GM19438 (cell line): Measurements from ENCODE around the gene GMPR.
"Not testable (repeated sequence)": the region's sequence is repeated elsewhere in the genome, so short reads cannot be mapped to it uniquely, and the experiment has no call there.

Experiments
- ATAC-seq: cut with Tn5 transposase; IDR thresholded peaks from one replicate; pipeline ENCODE4 v1.9.1; 2021; ENCODE audit warnings: low read depth; ENCODE audit not compliant: unreplicated experiment

The GMPR gene

DNA sequence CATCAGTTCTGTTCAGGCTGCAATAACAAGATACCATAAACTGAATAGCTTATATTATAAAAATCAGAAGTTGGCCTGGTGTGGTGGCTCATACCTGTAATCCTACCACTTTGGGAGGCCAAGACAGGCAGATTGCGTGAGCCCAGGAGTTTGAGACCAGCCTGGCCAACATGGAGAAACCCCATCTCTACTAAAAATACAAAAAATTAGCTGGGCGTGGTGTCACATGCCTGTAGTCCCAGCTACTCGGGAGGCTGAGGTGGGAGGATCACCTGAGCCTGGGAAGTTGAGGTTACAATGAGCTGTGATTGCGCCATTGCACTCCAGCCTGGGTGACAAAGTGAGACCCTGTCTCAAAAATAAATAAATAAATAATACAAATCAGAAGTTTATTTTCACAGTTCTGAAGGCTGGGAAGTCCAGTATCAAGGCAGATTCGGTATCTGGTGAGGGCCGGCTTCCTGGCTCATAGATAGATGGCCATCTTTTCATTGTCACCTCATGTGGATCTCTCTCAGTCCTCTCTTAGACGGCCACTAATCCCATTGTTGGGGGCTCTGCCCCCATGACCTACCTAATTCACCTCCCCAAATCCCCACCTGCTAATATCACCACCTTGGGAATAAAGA is 31.2 kb downstream of the GMPR start:
- ATAC-seq, result not testable (repeated sequence)

- no peak for ATAC-seq
Measured at GRCh38 chr6:16270178-16270794, 31.9 kb downstream of the GMPR start.

DNA sequence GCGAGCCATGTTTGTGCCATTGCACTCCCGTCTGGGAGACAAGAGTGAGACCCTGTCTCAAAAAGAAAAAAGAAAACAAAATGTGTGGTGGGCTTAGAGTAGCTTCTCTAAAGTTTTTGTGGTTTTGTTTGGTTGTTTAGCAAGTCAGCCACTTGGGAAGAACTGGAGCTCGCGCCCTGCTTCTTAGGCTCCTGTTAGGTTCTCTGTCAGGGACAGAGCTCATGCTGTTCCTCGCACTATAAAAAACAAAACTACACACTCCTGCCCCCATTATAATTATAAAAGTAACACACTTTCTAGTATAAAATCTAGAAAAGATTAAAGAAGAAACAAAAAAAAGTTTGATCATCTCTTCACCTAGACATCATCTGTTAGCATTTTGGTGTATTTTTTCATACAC is 33.0 kb downstream of the GMPR start:
- no peak for ATAC-seq

- ATAC-seq, result no peak
Measured at GRCh38 chr6:16272201-16272600, 33.8 kb downstream of the GMPR start.

GRCh38 chr6:16273256-16273655 is 34.9 kb downstream of the GMPR start:
- no peak for ATAC-seq

DNA sequence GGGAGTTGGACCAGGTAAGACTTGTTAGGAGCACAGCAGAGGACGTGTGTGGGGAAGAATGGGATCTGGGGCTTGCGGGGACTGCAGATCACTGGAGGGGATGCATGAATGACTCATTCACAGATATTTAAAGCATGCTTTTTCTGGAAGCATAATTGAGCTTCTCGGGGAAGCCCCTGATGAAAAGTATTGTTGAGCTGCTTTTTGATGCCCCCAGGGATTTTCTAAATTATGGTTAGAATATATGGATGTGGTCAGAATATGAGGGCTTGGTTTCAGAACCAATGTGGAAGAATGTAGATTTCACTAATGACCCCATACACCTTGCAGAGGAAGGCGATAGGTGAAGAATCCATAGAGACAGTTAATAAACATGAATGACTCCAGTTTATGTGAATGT is 36.1 kb downstream of the GMPR start:
- ATAC-seq, result no peak

DNA sequence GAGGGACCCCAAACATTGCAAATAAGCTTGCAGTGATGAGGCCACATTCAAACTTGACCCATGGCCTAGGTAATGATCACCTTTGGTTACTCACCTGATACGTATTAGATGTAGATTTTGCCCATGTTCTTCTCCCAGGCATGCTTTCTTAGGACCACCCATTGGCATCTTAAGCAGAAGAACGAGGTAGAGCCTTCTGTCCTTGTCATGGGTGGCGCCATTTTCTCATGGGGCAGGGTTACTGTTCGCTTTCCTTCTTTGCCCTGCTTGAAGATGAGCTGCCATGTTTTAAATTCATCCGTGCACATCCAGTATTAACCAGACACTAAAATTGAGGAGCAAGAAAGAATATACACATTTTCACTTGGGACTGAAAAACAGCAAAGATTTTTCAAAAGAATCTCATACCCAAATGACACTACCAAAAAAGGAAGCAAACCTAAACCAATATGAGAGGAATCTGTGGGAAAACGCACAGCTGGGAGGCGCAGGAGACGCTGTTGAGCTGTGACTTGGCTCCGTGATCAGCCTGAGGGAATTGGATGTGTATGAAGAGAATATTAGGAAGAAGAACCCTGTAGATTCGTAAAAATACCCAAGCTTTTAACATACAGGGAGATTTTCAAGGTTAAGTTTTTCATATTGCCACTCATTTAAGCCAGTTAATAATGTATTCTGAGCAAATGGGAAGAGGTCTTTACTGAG is 36.6 kb downstream of the GMPR start:
- no peak for ATAC-seq

DNA sequence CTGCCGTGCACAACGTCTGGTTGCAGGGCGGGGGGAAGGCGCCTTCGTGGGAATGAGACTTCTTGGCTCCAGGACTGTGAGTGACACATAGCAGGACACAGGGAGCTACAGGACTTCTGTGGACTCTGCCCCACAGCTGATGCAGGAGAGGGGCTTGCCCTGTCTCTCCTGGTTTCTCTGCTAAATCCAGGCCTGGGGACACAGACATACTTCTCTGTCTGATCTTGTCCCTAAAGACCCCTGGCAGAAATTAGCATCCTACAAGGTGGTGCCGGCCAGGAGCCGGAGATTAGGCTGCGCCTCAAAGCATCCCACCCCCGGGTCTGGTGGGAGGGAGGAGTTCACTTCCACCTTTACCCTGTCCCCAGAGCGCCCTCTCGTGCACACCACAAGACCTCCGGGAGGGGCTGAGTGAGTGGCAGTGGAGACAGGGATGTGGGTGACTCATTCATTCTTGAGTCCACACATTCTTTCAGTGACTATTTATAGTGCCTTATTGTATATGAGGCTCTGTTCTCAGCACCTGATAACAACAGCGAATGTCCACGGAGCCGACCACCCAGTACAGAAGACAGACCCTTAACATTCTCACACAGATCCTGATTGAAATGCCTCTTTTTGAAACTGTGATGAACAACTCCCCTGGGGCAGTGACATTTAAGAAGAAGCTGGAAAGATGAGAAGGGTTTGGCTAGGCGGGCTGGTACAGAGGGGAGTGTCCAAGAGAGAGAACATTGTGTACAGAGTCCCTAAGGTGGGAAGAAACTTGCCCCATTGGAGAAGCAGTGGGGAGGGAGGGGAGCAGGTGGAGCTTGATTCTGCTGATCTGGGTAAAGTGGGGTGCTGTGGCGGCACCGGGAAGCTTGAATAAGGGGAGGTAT is 39.0 kb downstream of the GMPR start:
- peak; percentile 69 for ATAC-seq

- no peak for ATAC-seq
Measured at GRCh38 chr6:16278048-16278724, 39.8 kb downstream of the GMPR start.

DNA sequence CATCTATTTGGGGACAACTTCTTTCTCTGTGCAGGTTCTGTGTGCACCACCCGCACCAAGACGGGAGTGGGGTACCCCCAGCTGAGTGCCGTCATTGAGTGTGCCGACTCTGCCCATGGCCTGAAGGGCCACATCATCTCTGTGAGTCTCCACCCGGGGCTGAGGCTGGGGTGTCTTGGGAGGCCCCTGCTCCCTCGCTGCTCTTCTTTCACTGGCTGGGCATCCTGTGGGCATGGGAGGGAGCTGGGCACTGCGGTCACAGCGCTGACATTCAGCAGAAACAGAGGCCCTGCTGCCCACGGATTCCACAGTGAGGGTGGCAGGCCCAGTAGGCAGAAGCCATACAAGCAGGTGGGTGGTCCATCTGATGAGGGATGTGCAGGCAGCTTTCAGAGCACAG is 40.4 kb downstream of the GMPR start:
- ATAC-seq, result no peak

- no peak for ATAC-seq
Measured at GRCh38 chr6:16279243-16279642, 40.9 kb downstream of the GMPR start.

DNA sequence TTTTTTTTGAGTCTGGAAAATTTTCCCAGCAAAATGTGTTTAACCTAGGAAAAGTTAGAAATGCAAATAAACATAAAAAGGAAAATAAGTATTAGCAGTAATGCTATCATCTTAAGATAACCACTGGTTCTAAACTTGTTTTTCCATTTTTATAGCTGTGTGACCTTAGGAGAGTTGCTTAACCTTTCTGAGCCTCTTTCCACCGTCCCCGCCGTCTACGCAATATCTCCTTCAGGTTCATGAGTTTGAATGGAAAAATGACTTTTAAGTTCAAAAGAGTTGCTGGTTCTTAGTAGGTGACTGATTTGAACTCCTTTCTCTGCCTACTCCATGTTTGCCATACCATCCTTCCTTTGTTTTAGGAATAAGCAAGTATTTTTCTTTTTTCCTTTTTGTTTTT is 44.0 kb downstream of the GMPR start:
- ATAC-seq, result no peak

- ATAC-seq, result no peak
Measured at GRCh38 chr6:16284472-16284871, 46.1 kb downstream of the GMPR start.

DNA sequence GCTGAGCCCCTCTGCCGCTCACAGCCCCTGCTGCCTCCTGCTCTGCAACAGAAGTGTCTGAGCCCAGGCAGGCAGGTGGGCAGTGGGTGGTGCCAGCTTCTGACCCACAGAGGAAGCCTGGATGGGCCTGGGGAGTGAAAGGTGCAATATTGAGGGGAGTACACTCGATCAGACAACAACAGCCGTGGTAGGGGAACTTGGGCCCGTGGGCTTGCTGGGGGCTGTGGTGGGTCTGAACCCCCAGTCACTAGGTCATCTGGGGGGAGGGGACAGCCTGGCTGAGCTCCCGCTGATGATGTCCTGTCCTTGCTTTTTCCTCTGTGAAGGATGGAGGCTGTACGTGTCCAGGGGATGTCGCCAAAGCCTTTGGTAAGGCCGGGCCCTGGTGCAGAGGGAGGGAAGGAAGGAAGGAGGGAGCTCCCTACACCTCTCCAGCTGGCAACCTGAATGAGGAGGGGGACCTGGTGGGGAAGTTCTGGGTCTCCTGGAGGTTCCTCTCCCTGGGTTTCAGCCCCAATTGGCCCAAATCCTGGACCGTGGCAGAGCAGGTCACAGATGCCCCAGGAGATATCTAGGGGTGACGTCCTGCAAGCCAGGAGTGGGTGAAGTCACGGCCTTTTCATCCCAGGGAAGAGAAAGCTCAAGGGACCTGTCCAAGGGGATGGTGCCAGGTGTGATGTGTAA is 47.2 kb downstream of the GMPR start:
- ATAC-seq, result no peak

GRCh38 chr6:16286151-16286522 is 47.8 kb downstream of the GMPR start:
- no peak for ATAC-seq

GRCh38 chr6:16288163-16288562 is 49.8 kb downstream of the GMPR start:
- no peak for ATAC-seq

DNA sequence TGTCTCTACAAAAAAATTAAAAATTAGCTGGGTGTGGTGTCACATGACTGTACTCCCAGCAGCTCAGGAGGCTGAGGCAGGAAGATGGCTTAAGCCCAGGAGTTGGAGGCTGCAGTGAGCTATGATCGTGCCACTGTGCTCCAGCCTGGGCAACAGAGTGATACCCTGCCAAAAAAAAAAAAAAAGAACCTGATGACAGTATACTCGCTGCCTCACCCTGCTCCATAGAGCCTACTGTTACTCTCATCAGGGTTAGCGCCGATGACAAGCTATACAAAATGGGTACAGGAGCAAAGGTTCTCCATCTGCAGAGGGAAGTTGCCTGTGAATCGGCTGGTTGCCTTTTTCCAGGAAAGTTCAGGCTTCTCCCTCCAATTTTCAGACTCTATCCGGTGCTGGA is 53.4 kb downstream of the GMPR start:
- no peak for ATAC-seq

- no peak for ATAC-seq
Measured at GRCh38 chr6:16292432-16292831, 54.0 kb downstream of the GMPR start.

DNA sequence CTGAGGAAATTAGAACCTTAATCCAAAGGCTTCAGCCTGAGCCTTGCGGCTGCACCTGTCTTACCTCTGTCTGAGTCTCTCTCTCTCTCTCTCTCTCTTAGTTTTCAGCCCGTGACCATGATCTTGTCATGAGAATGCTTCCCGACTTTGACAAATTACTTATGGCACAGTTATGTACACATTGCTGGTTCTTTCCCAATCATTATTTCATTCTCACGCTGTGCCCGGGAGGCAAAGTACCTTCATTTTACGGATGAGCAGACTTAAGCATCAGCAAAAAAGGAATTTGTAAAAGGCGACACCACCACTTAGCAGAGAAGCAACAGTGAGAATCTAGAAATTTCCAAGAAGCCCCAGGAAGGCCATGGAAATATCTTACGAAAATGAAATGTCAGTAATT is 54.6 kb downstream of the GMPR start:
- no peak for ATAC-seq

DNA sequence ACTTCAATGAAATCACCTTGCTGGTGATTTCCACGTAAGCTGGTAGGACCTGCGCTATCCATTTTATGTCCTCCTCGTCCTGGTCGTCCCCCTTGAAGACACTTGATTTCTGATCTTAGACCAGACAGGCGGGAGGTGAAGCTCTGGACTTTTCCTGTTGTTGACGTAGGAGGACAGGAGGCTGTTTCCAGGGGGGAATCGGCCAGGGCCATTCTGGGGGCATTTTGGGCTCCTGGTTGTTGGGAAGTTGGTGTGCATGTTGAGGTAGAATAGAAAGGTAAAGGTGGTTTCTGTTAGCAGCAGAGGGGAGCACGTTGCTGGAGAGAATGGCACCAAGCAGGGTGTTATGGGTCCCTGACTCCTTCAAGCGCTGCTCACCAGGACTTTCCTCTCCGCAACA is 56.0 kb downstream of the GMPR start:
- ATAC-seq, result no peak
